GM18873 (cell line): ENCODE measurements around the gene BTF3.
"Not testable (repeated sequence)": the region's sequence is repeated elsewhere in the genome, so short reads cannot be mapped to it uniquely, and the experiment has no call there.

ENCODE experiments used
- ATAC-seq: cut with Tn5 transposase; IDR thresholded peaks from one replicate; pipeline ENCODE4 v1.9.1; 2021; ENCODE audit warnings: mild to moderate bottlenecking, moderate library complexity, moderate number of reproducible peaks; ENCODE audit not compliant: unreplicated experiment, low FRiP score

The BTF3 gene

DNA sequence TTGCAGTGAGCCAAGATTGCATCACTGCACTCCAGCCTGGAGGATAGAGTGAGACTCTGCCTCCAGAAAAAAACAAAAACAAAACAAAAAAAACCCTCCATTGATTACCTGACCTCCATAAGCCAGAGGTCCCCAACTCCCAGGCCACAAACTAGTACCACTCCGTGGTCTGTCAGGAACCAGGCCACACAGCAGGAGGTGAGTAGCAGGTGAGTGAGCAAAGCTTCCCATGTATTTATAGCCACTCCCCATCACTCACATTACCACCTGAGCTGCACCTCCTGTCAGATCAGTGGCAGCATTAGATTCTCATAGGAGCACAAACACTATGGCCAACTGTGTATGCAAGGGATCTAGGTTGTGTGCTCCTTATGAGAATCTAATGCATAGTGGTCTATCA lies 13.7 kb upstream of the BTF3 start:
- no peak for ATAC-seq

DNA sequence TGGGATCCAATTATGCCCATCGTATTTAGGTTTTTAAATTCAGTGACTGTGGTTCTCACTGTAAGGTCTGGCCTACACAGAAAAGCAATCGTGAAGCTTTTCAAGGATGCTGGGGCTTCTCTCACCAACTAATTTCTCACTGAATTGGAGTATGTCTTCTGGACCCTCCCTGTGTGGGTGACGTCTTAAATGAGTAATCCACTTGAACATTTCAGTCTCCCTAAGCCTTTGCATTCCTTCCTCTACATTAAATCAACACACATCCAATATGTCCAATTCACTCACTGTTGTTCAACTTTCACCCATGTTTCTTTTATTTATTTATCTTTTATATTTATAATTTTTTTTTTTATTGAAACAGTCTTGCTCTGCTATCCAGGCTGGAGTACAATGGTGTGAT lies 12.5 kb upstream of the BTF3 start:
- ATAC-seq = no peak

DNA sequence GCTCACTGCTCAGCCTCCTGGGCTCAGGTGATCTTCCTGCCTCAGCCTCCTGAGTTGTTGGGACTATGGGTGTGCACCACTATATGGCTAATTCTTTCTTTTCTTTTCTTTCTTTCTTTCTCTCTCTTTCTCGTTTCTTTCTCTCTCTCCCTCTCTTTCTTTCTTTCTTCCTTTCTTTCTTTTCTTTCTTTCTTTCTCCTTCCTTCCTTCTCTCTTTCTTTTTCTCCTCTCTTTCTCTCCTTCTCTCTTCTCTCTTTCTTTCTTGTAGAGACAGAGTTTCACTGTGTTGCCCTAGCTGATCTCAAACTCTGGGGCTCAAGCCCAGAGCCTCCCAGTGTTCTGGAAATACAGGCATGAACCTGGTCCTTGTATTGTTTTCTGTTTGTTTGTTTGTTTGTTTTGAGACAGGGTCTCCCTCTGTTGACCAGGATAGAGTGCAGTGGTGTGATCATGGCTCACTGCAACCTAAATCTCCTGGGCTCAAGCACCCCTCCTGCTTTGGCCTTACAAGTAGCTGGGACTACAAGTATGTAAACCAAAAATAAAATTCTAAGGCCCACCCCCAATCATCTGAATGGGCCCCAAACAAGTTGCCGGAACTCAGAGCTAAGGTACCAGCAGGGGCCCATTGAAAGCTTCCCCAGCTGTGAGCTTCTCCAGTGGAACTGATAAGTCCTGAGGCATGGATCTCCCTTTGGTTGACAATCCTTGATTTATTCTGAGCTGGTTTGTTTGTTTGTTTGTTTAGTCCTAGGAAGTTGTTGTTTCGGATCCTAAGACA lies 11.9 kb upstream of the BTF3 start:
- no peak for ATAC-seq

DNA sequence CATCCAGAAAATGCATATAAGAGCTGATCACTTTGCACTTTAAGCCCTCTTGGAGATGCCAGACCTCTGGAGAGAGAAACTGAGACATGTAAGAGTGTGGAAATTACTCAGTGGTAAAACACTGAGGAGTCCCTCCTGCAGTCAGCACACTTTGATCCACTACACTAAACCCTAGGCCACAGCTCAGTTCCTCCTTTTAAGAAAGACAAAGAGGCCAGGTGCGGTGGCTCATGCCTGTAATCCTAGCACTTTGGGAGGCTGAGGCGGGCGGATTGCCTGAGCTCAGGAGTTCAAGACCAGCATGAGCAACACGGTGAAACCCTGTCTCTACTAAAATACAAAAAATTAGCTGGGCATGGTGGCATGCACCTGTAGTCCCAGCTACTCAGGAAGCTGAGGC lies 11.0 kb upstream of the BTF3 start:
- ATAC-seq = not testable (repeated sequence)

DNA sequence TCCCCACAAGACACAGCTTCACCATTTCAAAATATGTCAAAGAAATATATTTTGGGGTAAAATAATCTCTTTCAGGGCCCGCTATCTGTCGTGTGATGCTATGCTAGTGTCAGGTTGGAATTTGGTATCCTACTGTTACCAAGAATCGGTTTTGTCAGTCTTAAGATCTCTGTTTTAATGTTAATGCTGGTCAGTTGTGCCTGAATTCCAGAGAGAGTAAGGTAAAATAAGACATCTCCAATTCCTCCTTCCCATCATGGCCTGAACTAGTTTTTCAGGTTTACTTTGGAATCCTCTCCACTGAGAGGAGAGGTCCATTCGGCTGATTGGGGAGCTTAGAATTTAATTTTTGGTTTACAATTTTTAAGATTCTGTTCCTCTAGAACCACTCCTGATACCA lies 10.4 kb upstream of the BTF3 start:
- no peak for ATAC-seq

DNA sequence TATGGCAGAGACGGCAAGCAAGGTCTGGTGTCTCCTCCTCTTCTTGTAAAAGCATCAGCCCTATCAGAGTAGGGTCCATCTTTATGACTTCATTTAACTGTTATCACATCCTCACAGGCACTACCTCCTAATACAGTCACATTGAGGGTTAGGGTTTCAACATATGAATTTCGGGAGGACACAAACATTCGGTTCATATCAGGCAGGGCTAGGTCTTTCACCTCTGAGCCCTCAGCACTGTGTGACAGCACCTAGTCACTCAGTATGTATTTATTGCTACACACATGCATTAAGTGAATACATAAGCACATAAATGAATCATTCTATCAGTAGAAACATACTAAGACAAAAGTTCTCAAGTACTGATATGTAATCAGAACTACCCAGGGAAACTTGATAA lies 9.4 kb upstream of the BTF3 start:
- no peak for ATAC-seq

DNA sequence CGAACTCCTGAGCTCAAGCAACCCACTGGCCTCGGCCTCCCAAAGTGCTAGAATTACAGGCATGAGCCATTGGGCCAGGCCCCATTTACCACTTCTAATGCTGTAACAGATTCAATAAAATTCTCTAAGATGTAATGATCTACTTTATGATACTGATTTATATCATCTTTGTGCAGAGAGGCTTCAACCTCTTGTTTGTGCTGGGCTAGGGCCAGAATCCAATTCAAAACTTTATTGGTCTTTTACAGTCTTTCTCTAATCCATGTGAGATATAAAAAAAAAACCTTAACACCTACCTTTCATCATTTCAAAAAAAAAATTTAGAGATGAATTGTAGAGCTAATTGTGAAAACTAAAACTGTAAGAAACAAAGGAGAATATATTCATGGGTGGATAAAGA lies 8.2 kb upstream of the BTF3 start:
- ATAC-seq = no peak

DNA sequence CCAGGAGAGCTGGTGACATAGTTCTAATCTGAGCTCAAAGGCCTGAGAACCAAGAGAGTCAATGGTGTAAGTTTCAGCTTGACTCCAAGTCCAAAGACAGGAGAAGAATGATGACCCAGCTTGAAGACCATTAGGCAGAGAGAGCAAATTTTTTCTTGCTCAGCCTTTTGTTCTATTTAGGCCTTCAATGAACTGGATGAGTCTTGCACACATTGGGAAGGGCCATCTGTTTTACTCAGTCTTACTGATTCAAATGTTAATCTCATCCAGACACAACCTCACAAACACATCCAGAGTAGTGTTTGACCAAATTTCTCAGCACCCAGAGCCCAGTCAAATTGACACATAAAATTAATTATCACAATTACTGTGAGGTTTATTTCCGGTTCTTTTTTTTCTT lies 7.1 kb upstream of the BTF3 start:
- no peak for ATAC-seq

DNA sequence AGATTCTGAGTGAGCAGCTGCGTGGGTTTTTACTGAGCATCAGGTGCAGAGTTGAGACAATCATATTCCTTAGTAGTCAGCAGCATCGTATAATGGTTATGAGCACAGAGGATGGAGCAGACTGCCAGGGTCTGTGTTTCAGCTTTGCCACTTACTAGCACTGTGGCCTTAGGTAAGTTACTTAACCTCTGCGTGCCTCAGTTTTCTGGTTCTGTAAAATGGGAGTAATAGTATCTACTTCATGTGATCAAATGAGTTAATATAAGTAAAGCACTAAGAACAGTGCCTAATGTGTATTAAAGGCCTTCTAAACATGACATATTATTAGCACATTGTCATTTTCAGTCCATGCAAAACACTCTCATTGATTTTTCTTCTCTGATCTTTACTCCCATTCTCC lies 4.8 kb upstream of the BTF3 start:
- ATAC-seq = no peak

DNA sequence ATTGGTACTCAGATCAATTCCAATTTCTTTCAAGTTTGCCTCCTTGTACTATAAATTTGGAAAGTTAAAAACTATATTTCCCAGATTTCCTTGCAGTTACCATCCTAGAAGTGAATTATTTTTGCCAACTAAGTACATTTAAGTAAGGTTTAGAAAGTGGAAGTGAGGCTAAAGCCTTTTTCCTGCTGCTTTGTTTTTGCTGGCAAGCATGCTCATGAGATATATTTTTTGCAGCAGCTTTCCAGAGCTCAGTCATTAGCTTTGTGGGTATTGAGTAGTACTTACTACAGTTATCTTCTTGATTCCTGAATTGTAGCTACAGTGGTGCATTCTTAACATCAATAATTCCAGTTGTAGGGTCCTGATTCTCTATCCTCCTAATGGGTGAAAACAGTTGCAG lies 3.5 kb upstream of the BTF3 start:
- ATAC-seq = no peak

DNA sequence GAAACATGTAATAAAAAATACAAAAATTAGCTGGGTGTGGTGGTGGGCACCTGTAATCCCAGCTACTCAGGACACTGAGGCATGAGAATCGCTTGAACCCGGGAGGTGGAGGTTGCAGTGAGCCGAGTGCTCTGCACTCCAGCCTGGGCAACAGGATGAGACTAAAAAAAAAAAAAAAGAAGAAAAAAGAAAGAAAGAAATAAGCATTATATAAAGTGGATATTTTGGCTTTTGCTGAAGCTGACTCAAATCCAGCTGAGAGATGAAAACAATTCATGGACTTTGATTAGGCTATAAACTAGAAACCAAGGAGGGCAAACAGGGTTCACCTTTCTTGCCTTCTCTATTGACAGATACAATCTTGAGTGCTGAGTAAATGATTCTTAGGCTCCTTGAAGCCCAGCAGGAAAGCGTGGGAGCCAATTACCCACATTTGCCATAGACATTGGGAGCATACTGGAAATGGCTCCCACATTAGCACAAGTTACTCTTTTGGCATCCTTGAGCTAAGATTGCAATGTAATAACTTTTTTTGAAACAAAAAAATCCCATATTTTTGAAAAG lies 2.4 kb upstream of the BTF3 start:
- ATAC-seq = no peak

DNA sequence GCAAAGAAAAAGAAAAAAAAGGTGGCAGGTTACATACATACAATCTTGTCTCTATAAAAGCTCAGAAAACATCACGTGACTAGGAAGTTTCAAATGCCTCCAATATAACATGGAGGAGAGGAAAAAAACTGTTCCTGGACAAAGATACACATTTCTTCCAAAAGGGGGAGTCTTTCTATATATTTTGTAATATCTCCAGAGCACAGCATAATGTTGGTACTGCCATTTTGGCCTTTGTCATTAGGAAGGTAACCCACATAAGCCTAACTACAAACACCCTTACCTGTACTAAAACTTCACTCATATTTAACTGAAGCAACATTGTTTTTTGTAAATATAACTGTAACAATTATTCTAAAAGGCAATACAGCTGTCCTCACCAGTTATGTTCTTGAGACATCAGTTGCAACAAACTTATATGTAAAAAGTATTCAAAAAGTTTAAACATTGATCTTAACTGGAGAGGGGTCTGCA lies 1.2 kb upstream of the BTF3 start:
- no peak for ATAC-seq

DNA sequence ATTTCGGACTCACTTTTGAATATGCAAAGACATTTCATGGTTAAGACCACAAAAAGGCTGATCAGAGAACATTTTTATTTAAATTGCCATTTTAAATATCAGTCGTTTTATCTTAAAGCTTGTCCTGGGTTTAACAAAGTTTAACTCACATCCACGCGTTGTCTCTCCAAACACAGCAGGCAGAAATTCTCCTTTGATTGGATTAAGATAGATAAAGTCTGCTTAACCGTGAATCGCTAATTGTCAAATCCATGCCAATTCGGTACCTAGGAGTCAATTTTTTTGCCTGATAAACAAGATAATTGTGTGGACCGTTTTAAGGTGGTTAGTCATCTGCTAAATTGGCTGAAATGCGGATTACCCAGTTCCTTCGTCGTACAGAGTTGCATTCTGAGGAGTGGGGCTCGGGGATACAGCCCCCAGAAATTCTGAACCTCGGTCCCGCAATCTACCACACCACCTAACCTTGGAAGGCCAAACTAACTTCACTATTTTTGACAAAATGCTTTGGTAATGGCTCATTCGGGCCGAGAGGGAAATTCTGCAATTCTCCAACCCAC lies 665 bp upstream of the BTF3 start:
- ATAC-seq = no peak

DNA sequence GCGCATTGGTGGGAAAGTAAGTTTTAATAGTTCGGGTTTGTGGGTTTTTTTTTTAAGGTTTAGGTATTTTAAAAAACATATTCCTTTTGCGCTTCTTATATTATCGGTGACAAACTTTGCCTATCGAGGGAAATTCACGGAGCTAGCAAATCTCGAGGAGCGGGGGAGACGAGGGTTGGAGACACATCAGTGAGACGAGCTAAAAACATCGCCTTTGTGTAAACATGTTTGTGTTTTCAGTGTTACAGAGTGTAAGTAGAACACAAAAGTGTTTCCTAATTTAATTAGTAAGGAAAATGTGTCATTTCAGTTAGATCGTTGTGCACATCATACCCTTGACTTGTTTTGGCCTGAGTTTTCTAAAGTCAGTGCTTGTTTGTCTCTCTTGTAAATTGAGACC lies 945 bp downstream of the BTF3 start:
- no peak for ATAC-seq

DNA sequence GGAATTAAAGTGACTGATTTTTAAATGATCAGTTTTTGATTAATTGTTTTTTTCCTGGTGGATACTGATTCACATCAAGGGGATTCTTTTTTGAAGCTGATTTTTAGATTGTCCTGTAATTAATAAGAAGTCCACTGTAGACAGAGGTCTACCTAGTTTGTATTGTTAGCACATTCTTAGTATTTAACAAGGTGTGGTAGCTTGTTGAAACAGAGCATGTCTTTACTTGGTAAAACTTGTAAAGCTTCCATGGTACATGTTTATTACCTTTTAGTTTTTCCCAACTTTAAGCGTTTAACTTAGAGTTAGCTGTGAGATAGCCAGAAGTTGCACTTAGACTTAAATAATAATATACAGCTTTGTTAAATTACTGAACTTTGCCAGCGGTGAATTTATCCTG lies 1.5 kb downstream of the BTF3 start:
- ATAC-seq = no peak

DNA sequence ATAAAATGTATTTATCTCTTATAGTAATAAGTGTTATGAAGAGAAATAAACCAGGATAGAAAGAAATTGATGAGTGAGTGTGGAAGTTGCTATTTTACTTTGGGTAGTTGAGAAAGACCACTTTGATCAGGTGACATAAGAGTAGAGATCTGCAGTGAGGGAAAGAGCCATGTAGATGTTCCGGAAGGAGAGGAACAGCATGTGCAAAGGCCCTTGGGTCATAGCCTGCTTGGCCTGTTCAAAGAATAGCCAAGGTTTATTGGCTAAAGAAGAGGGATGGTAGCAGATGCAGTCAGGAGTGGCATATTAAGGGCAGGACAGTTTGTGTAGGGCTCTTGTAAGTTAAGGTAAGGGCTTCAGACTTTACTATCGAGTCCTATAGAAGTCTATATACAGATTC lies 3.2 kb downstream of the BTF3 start:
- no peak for ATAC-seq

DNA sequence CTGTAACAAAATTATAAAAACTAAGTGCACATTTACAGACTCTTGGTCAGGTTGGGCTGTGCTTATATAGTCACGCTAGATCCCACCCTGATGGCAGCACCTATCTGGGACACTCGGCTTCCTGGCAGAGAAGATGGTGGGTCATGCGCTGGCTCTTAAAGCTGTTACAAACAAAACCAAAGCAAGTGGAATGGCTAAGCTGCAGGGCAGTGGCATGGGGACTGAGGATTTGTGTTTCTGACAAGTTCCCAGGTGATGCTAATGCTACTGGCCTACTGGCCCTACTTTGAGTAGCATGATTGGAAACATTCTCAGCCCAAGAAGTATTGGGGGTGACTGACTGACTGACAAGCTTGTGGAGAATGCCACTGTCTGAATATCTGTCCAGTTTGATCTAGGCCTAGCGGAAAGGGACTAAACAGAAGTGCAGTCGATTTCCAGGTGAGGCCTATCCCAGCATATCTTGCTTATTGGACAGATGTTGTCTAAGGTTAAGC lies 8.3 kb downstream of the BTF3 start:
- no peak for ATAC-seq

DNA sequence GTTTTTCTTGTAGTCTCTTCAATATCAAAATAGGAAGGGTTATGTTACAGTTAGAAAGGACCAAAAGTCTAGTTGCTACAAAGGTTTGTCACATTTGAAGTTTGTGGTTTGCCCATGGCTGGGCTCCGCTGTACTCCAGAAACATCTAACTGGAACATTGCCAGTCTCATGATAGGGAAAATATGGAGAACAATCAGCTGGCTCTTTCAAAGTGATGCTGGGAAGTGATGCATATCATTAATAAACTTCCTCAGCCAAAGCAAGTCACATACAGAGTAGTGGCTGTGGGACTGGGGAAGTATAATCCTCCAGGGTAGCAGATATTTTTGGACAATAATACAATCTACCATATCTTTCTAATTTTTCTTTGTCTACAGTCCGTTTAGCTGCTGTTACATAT lies 8.8 kb downstream of the BTF3 start:
- ATAC-seq = no peak

DNA sequence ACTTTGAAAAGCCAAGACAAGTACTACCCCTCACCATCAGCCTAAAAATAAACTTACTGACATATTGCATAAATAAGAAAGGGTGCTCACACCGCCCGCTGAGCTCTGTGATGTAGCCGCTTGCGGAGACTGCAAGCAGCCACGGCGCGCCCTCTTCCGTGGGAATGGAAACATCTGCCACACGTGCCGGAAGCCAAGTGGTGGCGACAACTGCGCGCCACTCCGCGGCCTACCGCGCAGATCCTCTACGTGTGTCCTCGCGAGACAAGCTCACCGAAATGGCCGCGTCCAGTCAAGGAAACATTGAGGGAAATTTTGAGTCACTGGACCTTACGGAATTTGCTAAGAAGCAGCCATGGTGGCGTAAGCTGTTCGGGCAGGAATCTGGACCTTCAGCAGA lies 10.3 kb downstream of the BTF3 start:
- ATAC-seq = not testable (repeated sequence)

DNA sequence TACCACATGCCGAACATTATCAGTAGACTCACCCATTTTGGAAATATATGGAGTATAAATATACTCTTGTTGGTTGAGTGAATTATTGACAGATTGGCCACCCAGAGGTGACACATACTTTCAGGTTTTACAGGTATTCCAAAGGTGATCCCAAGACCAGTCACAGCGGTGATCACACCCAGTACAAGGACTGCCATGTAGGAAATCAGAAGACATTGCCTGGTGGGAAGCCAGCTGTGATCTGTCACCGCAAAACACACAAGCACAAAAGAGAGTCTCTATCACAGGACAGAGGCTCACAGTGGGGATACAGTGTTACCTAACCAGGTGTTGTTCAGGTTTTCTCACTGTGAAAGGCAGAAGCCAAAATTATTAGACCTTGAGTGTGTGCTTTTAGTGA lies 15.8 kb downstream of the BTF3 start:
- no peak for ATAC-seq

DNA sequence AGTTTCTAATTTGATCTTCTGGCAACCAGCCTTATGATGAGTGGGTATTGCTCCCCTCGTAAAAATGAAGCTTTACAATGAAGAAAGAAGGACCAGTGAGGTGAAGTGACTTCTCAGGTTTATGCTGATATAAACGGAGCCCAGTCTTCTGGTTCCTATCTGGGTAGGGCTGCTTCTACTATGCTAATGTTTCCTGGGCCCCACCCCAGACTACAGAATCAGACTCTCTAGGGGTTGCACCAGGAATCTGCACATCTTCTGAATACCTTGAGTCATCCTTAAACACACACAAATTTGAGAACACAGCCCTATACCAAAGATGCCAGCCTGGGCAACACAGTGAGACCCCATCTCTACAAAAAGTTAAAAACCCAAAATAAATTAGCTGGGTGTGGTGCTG lies 16.2 kb downstream of the BTF3 start:
- ATAC-seq = no peak

DNA sequence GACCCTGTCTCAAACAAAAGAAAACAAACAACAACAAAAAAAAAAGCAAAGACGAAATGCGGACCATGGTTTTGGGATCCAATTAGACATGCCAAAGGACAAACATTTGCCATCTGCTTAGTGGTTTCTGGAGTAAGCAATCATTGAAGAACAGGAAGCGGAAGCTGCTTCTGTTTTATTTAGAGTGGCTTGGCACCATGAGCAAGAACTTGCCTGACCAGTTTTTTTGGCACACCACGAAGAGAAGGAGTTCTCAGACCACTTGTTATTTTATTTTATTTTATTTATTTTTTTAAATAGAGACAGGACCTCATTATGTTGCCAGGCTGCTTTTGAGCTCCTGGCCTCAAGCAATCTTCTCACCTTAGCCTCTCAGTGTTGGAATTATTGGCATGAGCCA lies 17.0 kb downstream of the BTF3 start:
- ATAC-seq = no peak
